GM12878 (cell line): ENCODE data around the gene BCORL1. TPM values are rescaled to one million over a fixed set of nuclear protein-coding genes. Genes with fewer than 3 reads are reported as not detected.

ENCODE experiments used
- ATAC-seq: fragments of 200-7000 bp; cut with Tn5 transposase; 3 replicates; pipeline ENCODE4 v1.9.1; 2020; ENCODE audit warnings: mild to moderate bottlenecking, moderate library complexity
- BruUV-seq: library from RNA; stranded (reverse); fragments of 400-500 nt; replicated peaks from 2 replicates; lab custom pipeline; 2021; lab: Mats Ljungman, UMichigan
- CTCF ChIA-PET: fragments of 300-600 bp; sonication (Branson Sonifier 250); formaldehyde crosslinking; extraction: SDS; loops from one replicate; lab custom pipeline; 2021; ENCODE audit warnings: inconsistent platforms; lab: Yijun Ruan, JAX
- POLR2A ChIA-PET: fragments of 350-600 bp; formaldehyde crosslinking; extraction: SDS; loops from one replicate; lab custom pipeline; 2021; ENCODE audit warnings: inconsistent platforms; lab: Charles Lee
- RAD21 ChIA-PET: fragments of 300-600 bp; sonication (Branson Sonifier 250); formaldehyde crosslinking; loops from one replicate; lab custom pipeline; 2023; ENCODE audit warnings: antibody characterized with exemption; ENCODE audit not compliant: unreplicated experiment; lab: Charles Lee
- SMC1A ChIA-PET: fragments of 300-600 bp; sonication (Branson Sonifier 250); formaldehyde crosslinking; loops from one replicate; lab custom pipeline; 2023; ENCODE audit not compliant: unreplicated experiment, uncharacterized antibody; lab: Charles Lee
- DNase-seq: peaks from one replicate; pipeline ENCODE4 v3.0.0-alpha.2; 2011; ENCODE audit warnings: low read depth, low spot score
- FAIRE-seq: peaks from 3 replicates; lab custom pipeline; 2011; peaks lifted over from hg19 to GRCh38; lab: Jason Lieb, UNC
- H2AFZ ChIP-seq: 2 replicates; pipeline ENCODE4 v1.6.0; 2011; ENCODE audit warnings: low read depth, low read length, control low read depth; ENCODE audit not compliant: control insufficient read depth
- H3K27ac ChIP-seq: 2 replicates; pipeline ENCODE4 v1.5.1; 2011; ENCODE audit warnings: control low read depth; ENCODE audit not compliant: control insufficient read depth, insufficient read depth
- H3K27me3 ChIP-seq, 2 experiments: replicated peaks in 1 of 2; 2 replicates each; pipeline versions ENCODE4 v1.6.0 to v1.6.1; 2011; ENCODE audit warnings: low read length in 1 of 2; ENCODE audit not compliant: control insufficient read depth in 2 of 2, insufficient read depth in 2 of 2
- H3K36me3 ChIP-seq, 2 experiments: 2 replicates each; pipeline ENCODE4 v1.5.1; 2011; ENCODE audit warnings: low read length in 1 of 2; ENCODE audit not compliant: control insufficient read depth in 2 of 2, insufficient read depth in 2 of 2
- H3K4me1 ChIP-seq: 2 replicates; pipeline ENCODE4 v1.6.1; 2011; ENCODE audit warnings: mild to moderate bottlenecking, low read length, moderate library complexity, mixed read lengths; ENCODE audit not compliant: control insufficient read depth, insufficient read depth
- H3K4me2 ChIP-seq: 2 replicates; pipeline ENCODE4 v1.6.0; 2011; ENCODE audit warnings: control low read depth; ENCODE audit not compliant: control insufficient read depth, insufficient read depth
- H3K4me3 ChIP-seq: fragments of 200-600 bp; sonication (generic); 2 replicates; pipeline ENCODE4 v1.5.1; 2016
- H3K79me2 ChIP-seq: 2 replicates; pipeline ENCODE4 v1.6.0; 2011; ENCODE audit warnings: low read length; ENCODE audit not compliant: control insufficient read depth, insufficient read depth
- H3K9ac ChIP-seq: 2 replicates; pipeline ENCODE4 v1.8.0; 2011; ENCODE audit warnings: low read length, control low read depth, mixed read lengths; ENCODE audit not compliant: control insufficient read depth, insufficient read depth
- H3K9me3 ChIP-seq: replicated peaks from 3 replicates; pipeline ENCODE4 v1.5.1; 2011; ENCODE audit warnings: mild to moderate bottlenecking, low read length; ENCODE audit not compliant: control insufficient read depth, insufficient read depth
- H4K20me1 ChIP-seq: 2 replicates; pipeline ENCODE4 v1.6.0; 2011; ENCODE audit not compliant: control insufficient read depth, insufficient read depth
- BACH1 ChIP-seq: fragments of 450-650 bp; IDR thresholded peaks from 2 replicates; pipeline ENCODE4 v1.6.1; 2017; ENCODE audit warnings: mild to moderate bottlenecking, borderline replicate concordance
- DPF2 ChIP-seq: fragments of 450-650 bp; IDR thresholded peaks from 2 replicates; pipeline ENCODE4 v1.6.1; 2017; ENCODE audit warnings: mild to moderate bottlenecking
- EGR1 ChIP-seq, 2 experiments: IDR thresholded peaks; 1 replicate in 1 of 2; 2 replicates in 1 of 2; pipeline ENCODE4 v1.6.1; 2011 to 2012; ENCODE audit warnings: low read depth in 2 of 2, low read length in 2 of 2, borderline replicate concordance in 1 of 2, mild to moderate bottlenecking in 1 of 2, moderate library complexity in 1 of 2
- POLR2A ChIP-seq: IDR thresholded peaks from 2 replicates; pipeline ENCODE4 v1.6.1; 2011; ENCODE audit warnings: low read depth, mild to moderate bottlenecking, low read length
- SMAD1 ChIP-seq: fragments of 450-650 bp; IDR thresholded peaks from 2 replicates; pipeline ENCODE4 v1.6.1; 2018; ENCODE audit warnings: mild to moderate bottlenecking, low read depth; ENCODE audit not compliant: partially characterized antibody
- YY1 ChIP-seq: IDR thresholded peaks from 2 replicates; pipeline ENCODE4 v1.6.1; 2011; ENCODE audit warnings: low read depth, mild to moderate bottlenecking, low read length
- WGBS: methylation state at CpG from one replicate; pipeline ENCODE4 v1.1.6; 2016; ENCODE audit warnings: low lambda C conversion rate; ENCODE audit not compliant: insufficient replicate concordance, insufficient coverage; ENCODE audit errors: missing lambda C conversion rate; 5-methylcytosine and 5-hydroxymethylcytosine counted together
- in situ Hi-C: fragments of 300-500 bp; cut with MboI; formaldehyde crosslinking; loops from 9 replicates; pipeline ENCODE4 v1.14.3; 2018; ENCODE audit warnings: mixed read lengths
- intact Hi-C: fragments of 100-400 bp; cut with micrococcal nuclease; formaldehyde crosslinking; loops from one replicate; pipeline ENCODE4 v1.14.2; 2022; ENCODE audit not compliant: unreplicated experiment
- polyA plus RNA-seq, 11 experiments: library from polyadenylated mRNA; depleted of rRNA in 4 of 11; unstranded in 6 of 11; stranded (reverse) in 5 of 11; fragments of >200 nt; fragmentation: Nextera tagmentation in 4 of 11; fragmentation: Illumina TruSeq in 1 of 11; extraction: Ambion mirVana in 4 of 11; extraction: Trizol in 1 of 11; gene quantifications; 1 replicate in 1 of 11; 2 replicates in 10 of 11; pipeline versions ENCODE4 v1.2.1 to v1.2.3, GENCODE V29; 2011 to 2016; ENCODE audit warnings: inconsistent platforms in 2 of 11, missing spikeins in 2 of 11, low read depth in 1 of 11
- total RNA-seq, 4 experiments: library from RNA; depleted of rRNA in 3 of 4; stranded (reverse); fragments of >200 nt in 3 of 4; fragmentation: Illumina TruSeq in 1 of 4; extraction: Trizol in 1 of 4; gene quantifications; 2 replicates each; pipeline versions ENCODE4 v1.2.1 to v1.2.3, GENCODE V29; 2013 to 2021
- TF ChIP-seq, protein P1 (sequence below): fragments of 450-650 bp; IDR thresholded peaks from 2 replicates; pipeline ENCODE4 v1.6.1; 2017; ENCODE audit warnings: mild to moderate bottlenecking, moderate library complexity

The BCORL1 gene
- total and polyA plus RNA-seq, 10 of the 15 experiments (the other 5 are each of a cell fraction or from before 2014, with no cell fraction given) = 0.16 to 7.2 (median 0.94) TPM

DNA sequence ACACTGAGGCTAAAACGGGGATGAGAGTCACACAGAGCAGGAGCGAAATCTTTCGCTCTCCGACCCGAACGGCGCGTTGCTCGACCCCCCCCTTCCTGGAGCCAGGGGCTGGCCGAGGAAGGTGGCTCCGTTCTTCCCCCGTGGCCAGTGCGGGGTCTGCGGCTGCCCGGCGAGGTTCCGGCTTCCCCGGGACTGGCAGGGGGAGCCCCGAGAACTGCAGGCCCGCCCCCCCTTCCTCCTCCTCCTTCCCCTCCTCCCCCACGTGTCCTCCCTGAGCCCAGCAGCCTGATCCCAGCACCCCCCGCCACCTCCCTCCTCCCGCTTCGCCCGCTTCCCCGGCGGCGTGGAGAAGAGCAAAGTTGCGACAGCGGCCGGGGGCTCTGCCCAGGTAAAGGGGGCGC, 2.4 kb upstream of the BCORL1 start (continued):
- TF ChIP-seq, protein P1, sequence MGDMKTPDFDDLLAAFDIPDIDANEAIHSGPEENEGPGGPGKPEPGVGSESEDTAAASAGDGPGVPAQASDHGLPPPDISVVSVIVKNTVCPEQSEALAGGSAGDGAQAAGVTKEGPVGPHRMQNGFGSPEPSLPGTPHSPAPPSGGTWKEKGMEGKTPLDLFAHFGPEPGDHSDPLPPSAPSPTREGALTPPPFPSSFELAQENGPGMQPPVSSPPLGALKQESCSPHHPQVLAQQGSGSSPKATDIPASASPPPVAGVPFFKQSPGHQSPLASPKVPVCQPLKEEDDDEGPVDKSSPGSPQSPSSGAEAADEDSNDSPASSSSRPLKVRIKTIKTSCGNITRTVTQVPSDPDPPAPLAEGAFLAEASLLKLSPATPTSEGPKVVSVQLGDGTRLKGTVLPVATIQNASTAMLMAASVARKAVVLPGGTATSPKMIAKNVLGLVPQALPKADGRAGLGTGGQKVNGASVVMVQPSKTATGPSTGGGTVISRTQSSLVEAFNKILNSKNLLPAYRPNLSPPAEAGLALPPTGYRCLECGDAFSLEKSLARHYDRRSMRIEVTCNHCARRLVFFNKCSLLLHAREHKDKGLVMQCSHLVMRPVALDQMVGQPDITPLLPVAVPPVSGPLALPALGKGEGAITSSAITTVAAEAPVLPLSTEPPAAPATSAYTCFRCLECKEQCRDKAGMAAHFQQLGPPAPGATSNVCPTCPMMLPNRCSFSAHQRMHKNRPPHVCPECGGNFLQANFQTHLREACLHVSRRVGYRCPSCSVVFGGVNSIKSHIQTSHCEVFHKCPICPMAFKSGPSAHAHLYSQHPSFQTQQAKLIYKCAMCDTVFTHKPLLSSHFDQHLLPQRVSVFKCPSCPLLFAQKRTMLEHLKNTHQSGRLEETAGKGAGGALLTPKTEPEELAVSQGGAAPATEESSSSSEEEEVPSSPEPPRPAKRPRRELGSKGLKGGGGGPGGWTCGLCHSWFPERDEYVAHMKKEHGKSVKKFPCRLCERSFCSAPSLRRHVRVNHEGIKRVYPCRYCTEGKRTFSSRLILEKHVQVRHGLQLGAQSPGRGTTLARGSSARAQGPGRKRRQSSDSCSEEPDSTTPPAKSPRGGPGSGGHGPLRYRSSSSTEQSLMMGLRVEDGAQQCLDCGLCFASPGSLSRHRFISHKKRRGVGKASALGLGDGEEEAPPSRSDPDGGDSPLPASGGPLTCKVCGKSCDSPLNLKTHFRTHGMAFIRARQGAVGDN = no peak
- no peak for TF ChIP-seq SMAD1

DNA sequence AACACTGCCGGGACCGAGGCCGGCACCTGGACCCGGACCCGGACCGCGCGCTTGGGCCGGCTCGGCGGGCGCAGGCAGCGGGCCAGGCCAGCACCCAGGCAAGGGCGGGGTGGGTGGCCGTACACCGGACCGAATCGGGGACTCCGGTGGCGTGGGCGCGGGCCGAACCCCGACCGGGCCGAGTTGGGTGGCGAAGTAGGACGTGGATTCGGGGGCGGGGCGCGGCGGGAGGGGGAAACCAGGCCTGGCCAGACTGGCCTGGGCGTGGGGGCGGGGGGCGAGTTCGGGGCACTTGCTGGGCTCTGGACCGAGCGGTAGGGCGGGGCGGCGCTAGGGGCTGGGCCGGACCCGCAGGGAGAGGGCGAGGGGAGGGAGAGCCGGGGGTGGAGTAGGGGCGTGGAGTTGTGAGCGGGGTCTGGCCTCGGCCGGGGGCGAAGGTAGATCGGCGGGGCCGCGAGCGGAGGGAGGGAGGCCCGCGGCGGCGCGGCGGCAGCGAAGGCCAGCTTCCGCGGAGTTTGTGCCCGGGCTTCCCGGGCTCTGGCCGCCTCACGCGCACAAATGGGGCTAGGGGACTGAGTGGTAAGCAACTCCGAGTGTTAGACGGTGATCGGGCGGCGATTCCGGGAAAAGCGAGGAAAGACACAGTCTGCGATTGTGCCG, 1.8 kb upstream of the BCORL1 start:
- CTCF ChIA-PET = no interaction called here
- TF ChIP-seq YY1 (no peak), DPF2 (no peak), BACH1 (peak; percentile 81), EGR1 (IDR thresholded peaks at IDR 0.05; ENCODE audit: borderline replicate concordance in 1 of 2, low read depth in 2 of 2, low read length in 2 of 2) (peak in 1 of 2 experiments; percentile 27; a peak in 1 of 3 replicates), POLR2A (0 out of 2 replicates have a peak, but pooled peaks have one; percentile 24)
- TF ChIP-seq, all 136 proteins: peak for 3
- ChIA-PET SMC1A (interaction anchor here (1.5 kb wide), 1 partner anchor 55 kb away, joined by 3 read pairs; no protein-coding TSS in a partner anchor), RAD21 (interaction anchor here (0.6 kb wide), 2 partner anchors 43 to 213 kb away, joined by 3 to 5 read pairs; no protein-coding TSS in a partner anchor), POLR2A (interaction anchor here (0.6 to 1.0 kb wide), 3 partner anchors 43 to 87 kb away, joined by 4 to 8 read pairs (median 4); no protein-coding TSS in a partner anchor)
- FAIRE-seq (no peak), ATAC-seq (peak; percentile 30), DNase-seq (no peak)
- no peak overlapping the region for H2AFZ ChIP-seq
- WGBS = 31% methylated on average over 37 of the region's 79 CpGs
- H3K27ac ChIP-seq = no peak overlapping the region
- peaks cover 5% of the 10 kb centered on the region; the same call in 1 of the 2 replicates for H3K4me1 ChIP-seq
- no peaks in the 10 kb centered on the region; the same call in 2 of the 3 replicates for H3K9me3 ChIP-seq
- intact Hi-C loops (no loop called here), in situ Hi-C loops (no loop called here)
- no peaks in the 10 kb centered on the region for H4K20me1 ChIP-seq
- no peaks in the 10 kb centered on the region for H3K79me2 ChIP-seq
- peak overlapping the region; percentile 53; the same call in 1 of the 2 replicates for H3K4me3 ChIP-seq
- BruUV-seq = no TSS peak
- H3K4me2 ChIP-seq = peak overlapping the region; percentile 74
- H3K27me3 ChIP-seq = no peaks in the 10 kb centered on the region
- no peaks in the 10 kb centered on the region for H3K36me3 ChIP-seq
- H3K9ac ChIP-seq = no peak overlapping the region
